DND-41 (cell line): ENCODE measurements around the gene SLC8A3.

ENCODE experiments used
- ATAC-seq: fragments of 200-7000 bp; cut with Tn5 transposase; 3 replicates; pipeline ENCODE4 v1.9.1; 2021; ENCODE audit warnings: low read depth; ENCODE audit not compliant: insufficient read depth
- DNase-seq: peaks from one replicate; pipeline ENCODE4 v3.0.0-alpha.2; 2020
- H2AFZ ChIP-seq: 2 replicates; pipeline ENCODE4 v1.6.0; 2012; ENCODE audit warnings: low read depth, low read length
- H3K27ac ChIP-seq: 2 replicates; pipeline ENCODE4 v1.5.1; 2012; ENCODE audit warnings: low read length, inconsistent platforms
- H3K27me3 ChIP-seq: fragments of 200-600 bp; sonication (generic); 2 replicates; pipeline ENCODE4 v1.6.0; 2012; ENCODE audit warnings: low read length, mild to moderate bottlenecking, inconsistent platforms; ENCODE audit not compliant: insufficient read depth, poor library complexity
- H3K36me3 ChIP-seq: 2 replicates; pipeline ENCODE4 v1.5.1; 2012; ENCODE audit warnings: low read length, inconsistent platforms; ENCODE audit not compliant: insufficient read depth
- H3K4me1 ChIP-seq: 2 replicates; pipeline ENCODE4 v1.5.1; 2012; ENCODE audit warnings: mild to moderate bottlenecking, low read length; ENCODE audit not compliant: insufficient read depth
- H3K4me2 ChIP-seq: 2 replicates; pipeline ENCODE4 v1.6.0; 2012; ENCODE audit warnings: mild to moderate bottlenecking, moderate library complexity, low read length, inconsistent platforms; ENCODE audit not compliant: insufficient read depth
- H3K4me3 ChIP-seq, 2 experiments: fragments of 200-600 bp in 1 of 2; shearing (Covaris generic) in 1 of 2; 2 replicates each; pipeline ENCODE4 v1.5.1; 2012 to 2016; ENCODE audit warnings: inconsistent platforms in 2 of 2, low read length in 2 of 2, mild to moderate bottlenecking in 2 of 2, low read depth in 1 of 2, moderate library complexity in 1 of 2
- H3K79me2 ChIP-seq: 2 replicates; pipeline ENCODE4 v1.6.0; 2012; ENCODE audit warnings: low read length, inconsistent platforms; ENCODE audit not compliant: insufficient read depth
- H3K9ac ChIP-seq: 2 replicates; pipeline ENCODE4 v1.6.0; 2012; ENCODE audit warnings: low read depth, mild to moderate bottlenecking, inconsistent platforms, low read length, moderate library complexity
- H3K9me3 ChIP-seq: 2 replicates; pipeline ENCODE4 v1.5.1; 2012; ENCODE audit warnings: low read length, moderate library complexity, mild to moderate bottlenecking, inconsistent platforms; ENCODE audit not compliant: insufficient read depth, severe bottlenecking
- H4K20me1 ChIP-seq: 2 replicates; pipeline ENCODE4 v1.6.0; 2012; ENCODE audit warnings: low read length; ENCODE audit not compliant: insufficient read depth
- CTCF ChIP-seq: IDR thresholded peaks from 2 replicates; pipeline ENCODE4 v1.5.1; 2012; ENCODE audit warnings: borderline replicate concordance, low read length, moderate library complexity, mild to moderate bottlenecking; ENCODE audit not compliant: poor library complexity, severe bottlenecking; ENCODE audit errors: extremely low read depth
- EZH2 ChIP-seq: IDR thresholded peaks from 3 replicates; pipeline ENCODE4 v1.6.1; 2012; ENCODE audit warnings: borderline replicate concordance, low read depth, mild to moderate bottlenecking, moderate library complexity, low read length, inconsistent platforms; ENCODE audit not compliant: severe bottlenecking

The SLC8A3 gene

GRCh38 chr14:70096866-70097265 is 91.9 kb downstream of the SLC8A3 start:
- Histone ChIP-seq H3K9ac (no peak overlapping the region), H3K36me3 (no peaks in the 10 kb centered on the region), H3K27ac (no peak overlapping the region), H3K27me3 (peaks cover 6% of the 10 kb centered on the region), H3K9me3 (no peaks in the 10 kb centered on the region), H3K4me1 (no peaks in the 10 kb centered on the region), H4K20me1 (no peaks in the 10 kb centered on the region), H2AFZ (no peak overlapping the region), H3K4me3 (no peak overlapping the region), H3K4me2 (no peak overlapping the region), H3K79me2 (no peaks in the 10 kb centered on the region)
- no peak for DNase-seq
- peak; percentile 29 for TF ChIP-seq CTCF
- TF ChIP-seq EZH2: no peak
- ATAC-seq: no peak

- Histone ChIP-seq H3K36me3 (no peaks in the 10 kb centered on the region), H4K20me1 (no peaks in the 10 kb centered on the region), H3K9ac (no peak overlapping the region), H3K4me3 (no peak overlapping the region), H3K9me3 (no peaks in the 10 kb centered on the region), H3K27ac (no peak overlapping the region), H3K79me2 (no peaks in the 10 kb centered on the region), H3K4me1 (no peaks in the 10 kb centered on the region), H3K4me2 (no peak overlapping the region), H2AFZ (no peak overlapping the region), H3K27me3 (peaks cover 11% of the 10 kb centered on the region)
- DNase-seq (no peak), ATAC-seq (no peak)
- TF ChIP-seq EZH2 (no peak), CTCF (no peak)
These were observed 94.1 kb downstream of the SLC8A3 start for GRCh38 chr14:70094631-70095030.

GRCh38 chr14:70094106-70094505 is 94.6 kb downstream of the SLC8A3 start:
- no peaks in the 10 kb centered on the region for H3K4me1 ChIP-seq
- no peak overlapping the region for H3K4me2 ChIP-seq
- H3K27ac ChIP-seq: no peak overlapping the region
- DNase-seq (no peak), ATAC-seq (no peak)
- no peak overlapping the region for H3K4me3 ChIP-seq
- no peak overlapping the region for H3K9ac ChIP-seq
- H3K79me2 ChIP-seq: no peaks in the 10 kb centered on the region
- TF ChIP-seq EZH2: no peak
- no peak for TF ChIP-seq CTCF
- no peaks in the 10 kb centered on the region for H3K9me3 ChIP-seq
- H3K27me3 ChIP-seq: peaks cover 12% of the 10 kb centered on the region
- no peak overlapping the region for H2AFZ ChIP-seq
- no peaks in the 10 kb centered on the region for H3K36me3 ChIP-seq
- H4K20me1 ChIP-seq: no peaks in the 10 kb centered on the region

GRCh38 chr14:70093156-70093555 is 95.6 kb downstream of the SLC8A3 start:
- Histone ChIP-seq H3K36me3 (no peaks in the 10 kb centered on the region), H3K27me3 (peaks cover 14% of the 10 kb centered on the region), H3K4me2 (no peak overlapping the region), H3K79me2 (no peaks in the 10 kb centered on the region), H3K4me3 (no peak overlapping the region), H4K20me1 (no peaks in the 10 kb centered on the region), H3K9me3 (no peaks in the 10 kb centered on the region), H3K9ac (no peak overlapping the region), H3K4me1 (no peaks in the 10 kb centered on the region), H3K27ac (no peak overlapping the region), H2AFZ (no peak overlapping the region)
- DNase-seq (no peak), ATAC-seq (no peak)
- TF ChIP-seq CTCF: no peak
